Measurements from ENCODE around the gene HIF1A.
"Not testable (repeated sequence)": the region's sequence is repeated elsewhere in the genome, so short reads cannot be mapped to it uniquely, and the experiment has no call there.

HIF1A gene

DNA sequence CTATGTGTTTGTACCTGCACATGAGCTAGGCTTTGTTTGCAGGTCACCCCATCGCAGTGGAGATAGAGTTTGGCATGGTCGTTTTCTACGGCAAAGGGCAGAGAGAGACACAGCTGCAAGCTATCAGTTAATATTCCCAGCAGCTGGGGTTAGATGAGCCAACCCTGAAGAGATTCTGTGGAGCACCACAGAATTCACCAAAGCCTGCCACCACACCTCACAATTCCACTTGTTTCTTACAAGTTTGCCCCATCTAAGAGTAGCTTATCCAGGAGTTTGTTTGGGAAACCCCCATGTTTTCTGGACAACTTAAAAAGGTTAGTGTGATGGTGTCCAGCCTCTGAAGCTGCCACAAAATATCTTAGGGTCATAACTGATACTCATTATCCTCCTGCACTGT lies 20.0 kb upstream of the HIF1A start:
- DNase-seq: no peak

DNA sequence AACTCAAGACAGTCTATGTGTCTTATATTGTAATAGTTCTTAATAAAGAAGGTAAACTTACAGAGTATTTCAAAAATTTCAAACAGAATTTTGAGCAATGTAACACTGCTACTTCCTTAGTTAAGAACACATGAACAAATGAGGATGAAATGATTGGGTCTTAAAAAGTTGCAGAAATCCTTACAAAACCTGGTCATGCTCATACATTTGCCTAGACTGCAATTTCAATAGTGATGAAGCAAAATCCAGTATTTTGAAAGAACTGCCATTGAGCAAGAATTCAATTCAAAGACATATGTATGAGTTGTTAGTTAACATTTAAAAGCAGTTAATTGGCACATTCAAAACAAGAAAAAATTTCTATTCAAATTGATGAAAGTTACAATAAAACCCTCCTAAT lies 17.8 kb upstream of the HIF1A start:
- DNase-seq: no peak

- no peak for DNase-seq
Observed at GRCh38 chr14:61678975-61679374, 16.3 kb upstream of the HIF1A start.

DNA sequence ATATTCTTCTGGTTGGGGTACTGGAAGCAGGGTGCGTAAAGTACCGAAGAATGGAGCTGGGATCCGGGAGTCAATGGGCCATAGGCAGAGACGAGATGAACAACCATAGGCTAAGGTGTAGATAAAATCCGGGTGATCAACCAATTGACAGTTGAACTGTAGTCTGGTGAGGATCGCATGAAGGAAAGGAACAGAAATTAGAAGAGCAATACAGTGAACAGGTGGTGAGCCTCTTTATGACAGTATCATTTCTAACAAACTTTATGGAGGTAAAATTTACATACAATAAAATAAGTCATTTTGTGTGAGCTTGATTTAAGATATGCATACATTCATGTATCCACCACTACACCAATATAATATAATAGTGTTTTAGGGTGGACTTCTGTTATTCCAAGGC lies 13.9 kb upstream of the HIF1A start:
- DNase-seq: no peak

- DNase-seq: no peak
Observed at GRCh38 chr14:61683108-61683507, 12.2 kb upstream of the HIF1A start.

GRCh38 chr14:61690039-61690438 lies 5.3 kb upstream of the HIF1A start:
- DNase-seq: no peak

DNA sequence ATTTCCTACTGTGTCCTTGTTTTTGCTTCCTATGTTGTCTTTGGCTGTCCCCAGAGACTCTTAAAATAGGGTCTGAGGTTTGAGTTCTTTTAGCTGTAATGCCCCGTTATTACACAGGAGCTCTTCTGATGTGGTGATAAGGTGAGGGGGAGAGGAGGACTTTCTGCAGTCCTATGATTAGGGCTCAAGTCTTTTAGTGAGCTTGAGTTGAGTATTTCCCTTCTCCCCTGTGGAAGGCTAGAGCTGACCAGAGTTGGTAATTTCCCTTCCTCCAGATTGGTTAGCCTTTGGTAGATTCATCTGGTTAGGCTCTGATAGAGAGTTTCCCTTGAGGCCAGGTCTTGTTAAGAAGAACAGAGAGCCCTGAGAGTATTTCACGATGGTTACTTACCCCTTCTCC lies 4.3 kb upstream of the HIF1A start:
- DNase-seq: no peak

DNA sequence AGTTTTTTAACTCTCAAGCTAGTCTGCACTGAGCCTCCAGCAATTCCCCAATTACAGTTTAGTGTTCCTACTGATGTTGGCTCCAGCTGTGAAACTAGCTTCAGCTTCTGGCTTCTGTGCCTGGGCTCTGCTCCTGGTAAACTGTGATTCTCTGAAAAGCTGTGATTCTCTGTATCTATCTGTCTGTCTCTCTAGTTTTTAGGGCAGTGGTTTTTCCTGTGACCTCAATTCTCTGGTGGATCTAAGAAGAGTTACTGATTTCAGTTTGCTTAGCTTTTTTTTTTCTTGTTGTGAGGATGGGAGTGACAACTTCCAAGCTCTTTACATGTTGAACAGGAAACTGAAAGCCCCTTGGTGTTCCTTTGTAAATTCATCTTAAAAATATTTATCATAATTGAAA lies 3.8 kb upstream of the HIF1A start:
- DNase-seq: no peak

DNA sequence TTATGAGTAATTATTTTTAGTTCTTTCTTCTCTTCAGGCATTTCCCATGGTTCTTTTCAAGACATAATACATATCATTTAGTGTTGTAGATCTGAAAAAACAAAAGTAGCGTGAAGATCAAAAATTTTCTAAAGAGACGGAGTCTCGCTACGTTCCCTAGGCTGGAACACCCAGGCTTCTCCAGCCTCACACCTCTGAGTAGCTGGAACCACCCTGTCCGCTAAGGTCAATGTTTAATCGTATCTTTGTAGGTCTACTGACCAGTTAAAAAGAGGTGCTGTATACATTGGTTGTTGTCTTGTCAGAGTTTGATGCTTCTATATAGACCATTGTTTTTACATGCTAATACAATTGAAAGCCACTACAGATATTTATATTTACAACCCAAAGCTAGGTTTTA lies 1.3 kb upstream of the HIF1A start:
- no peak for DNase-seq

DNA sequence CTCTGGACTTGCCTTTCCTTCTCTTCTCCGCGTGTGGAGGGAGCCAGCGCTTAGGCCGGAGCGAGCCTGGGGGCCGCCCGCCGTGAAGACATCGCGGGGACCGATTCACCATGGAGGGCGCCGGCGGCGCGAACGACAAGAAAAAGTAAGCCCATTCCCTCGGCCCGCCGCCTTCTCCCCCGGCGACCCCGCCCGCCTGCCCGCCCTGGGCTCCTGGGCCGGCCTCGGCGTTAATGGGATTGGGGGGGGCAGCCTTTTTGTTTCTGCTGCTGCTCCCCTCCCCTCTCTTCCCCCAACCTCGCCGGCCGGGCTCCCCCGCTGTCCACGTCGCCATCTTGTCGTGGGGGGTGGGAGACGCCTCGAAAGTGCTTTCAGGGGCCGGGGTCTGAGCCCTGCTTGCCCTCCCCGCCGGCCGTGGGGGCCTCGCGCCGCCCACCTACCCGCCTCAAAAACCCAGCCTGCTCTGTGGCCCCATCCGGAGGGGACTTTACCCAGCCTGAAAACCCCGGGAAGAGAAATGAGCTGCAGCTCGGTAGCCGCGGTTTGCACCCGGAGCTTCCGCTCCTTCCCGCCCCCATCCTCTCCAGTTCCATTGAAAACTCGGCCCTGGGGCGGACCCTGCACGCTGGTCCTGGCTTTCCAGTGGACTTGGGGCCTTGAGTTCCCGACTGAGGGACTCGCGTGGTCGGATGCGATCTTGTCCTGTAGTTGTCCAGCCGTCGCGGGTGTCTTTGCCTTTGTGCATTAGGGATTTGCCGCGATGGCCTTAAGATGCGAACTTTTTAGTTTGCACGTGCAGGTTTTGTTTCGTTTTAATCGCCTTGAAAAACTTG lies 598 bp downstream of the HIF1A start:
- peak; percentile 80 for DNase-seq

GRCh38 chr14:61696753-61697318 lies 1.5 kb downstream of the HIF1A start:
- peak; percentile 29 for DNase-seq

GRCh38 chr14:61698206-61698980 lies 3.1 kb downstream of the HIF1A start:
- DNase-seq: peak; percentile 26

DNA sequence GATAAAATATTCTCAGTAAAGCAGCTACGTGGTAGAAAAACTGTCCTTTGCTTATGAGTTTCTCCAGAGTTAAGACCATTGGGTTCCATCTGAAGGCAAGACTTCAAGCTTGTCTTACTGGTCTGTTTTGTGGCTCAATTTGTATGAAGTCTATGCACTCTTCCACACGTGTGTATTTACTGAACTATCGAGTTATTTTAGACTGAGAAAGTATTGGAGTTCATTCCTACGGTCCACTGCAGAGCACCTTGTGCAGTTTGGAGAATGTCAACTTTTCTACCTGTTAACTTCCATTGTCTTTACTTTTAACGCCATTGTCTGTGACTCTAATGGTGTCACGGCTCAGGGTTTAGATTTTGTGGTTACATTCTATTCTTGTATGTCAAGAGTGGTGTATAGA lies 3.7 kb downstream of the HIF1A start:
- DNase-seq: no peak

GRCh38 chr14:61700104-61700886 lies 5.0 kb downstream of the HIF1A start:
- no peak for DNase-seq

- DNase-seq: no peak
Observed at GRCh38 chr14:61701946-61702345, 6.6 kb downstream of the HIF1A start.

GRCh38 chr14:61703342-61704129 lies 8.2 kb downstream of the HIF1A start:
- no peak for DNase-seq

GRCh38 chr14:61704554-61704953 lies 9.2 kb downstream of the HIF1A start:
- no peak for DNase-seq

DNA sequence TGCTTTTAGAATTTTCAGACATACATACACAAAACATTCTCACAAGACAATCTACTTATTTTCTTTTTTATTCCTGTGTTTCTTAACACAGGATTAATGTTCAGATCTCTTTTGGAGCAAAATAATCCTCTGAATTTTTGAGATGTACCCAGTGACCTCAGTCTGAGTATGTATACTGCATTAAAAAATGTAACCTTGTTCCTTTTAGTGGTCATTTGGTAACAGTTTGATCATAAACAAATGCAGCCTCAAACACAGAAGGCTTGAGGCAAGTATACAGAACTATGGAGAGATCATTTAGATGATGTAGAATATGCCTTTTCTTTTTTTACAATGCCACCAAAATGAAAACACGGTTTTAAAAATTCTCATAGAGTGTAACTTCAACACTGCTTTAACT lies 9.7 kb downstream of the HIF1A start:
- no peak for DNase-seq

- DNase-seq: no peak
Observed at GRCh38 chr14:61706096-61706690, 10.9 kb downstream of the HIF1A start.

DNA sequence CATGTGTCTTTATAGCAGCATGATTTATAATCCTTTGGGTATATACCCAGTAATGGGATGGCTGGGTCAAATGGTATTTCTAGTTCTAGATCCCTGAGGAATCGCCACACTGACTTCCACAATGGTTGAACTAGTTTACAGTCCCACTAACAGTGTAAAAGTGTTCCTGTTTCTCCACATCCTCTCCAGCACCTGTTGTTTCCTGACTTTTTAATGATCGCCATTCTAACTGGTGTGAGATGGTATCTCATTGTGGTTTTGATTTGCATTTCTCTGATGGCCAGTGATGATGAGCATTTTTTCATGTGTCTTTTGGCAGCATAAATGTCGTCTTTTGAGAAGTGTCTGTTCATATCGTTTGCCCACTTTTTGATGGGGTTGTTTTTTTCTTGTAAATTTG lies 12.5 kb downstream of the HIF1A start:
- DNase-seq: not testable (repeated sequence)

DNA sequence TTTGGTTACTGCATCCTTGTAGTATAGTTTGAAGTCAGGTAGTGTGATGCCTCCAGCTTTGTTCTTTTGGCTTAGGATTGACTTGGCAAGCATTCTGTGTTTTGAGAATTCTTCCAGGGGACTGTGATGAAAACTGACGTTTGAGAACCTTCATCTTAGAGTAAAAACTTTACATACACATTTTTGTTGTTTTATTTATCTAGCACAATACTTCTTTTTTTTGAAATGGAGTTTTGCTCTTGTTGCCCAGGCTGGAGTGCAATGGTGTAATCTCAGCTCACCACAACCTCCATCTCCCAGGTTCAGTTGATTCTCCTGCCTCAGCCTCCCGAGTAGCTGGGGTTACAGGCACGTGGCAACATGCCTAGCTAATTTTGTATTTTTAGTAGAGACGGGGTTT lies 13.4 kb downstream of the HIF1A start:
- DNase-seq: not testable (repeated sequence)

Data from NCI-H82 (cell line).